A673 (cell line): ENCODE data around the gene USP10. TPM values are rescaled to one million over a fixed set of nuclear protein-coding genes. Genes with fewer than 3 reads are reported as not detected.

Experiments
- BruUV-seq: library from RNA; stranded (reverse); fragments of 400-500 nt; replicated peaks from 2 replicates; lab custom pipeline; 2021; lab: Mats Ljungman, UMichigan
- CTCF ChIA-PET: fragments of 300-600 bp; sonication (Branson Sonifier 250); formaldehyde crosslinking; loops from one replicate; lab custom pipeline; 2022; ENCODE audit warnings: antibody characterized with exemption; lab: Charles Lee
- POLR2A ChIA-PET: fragments of 300-600 bp; sonication (Branson Sonifier 250); formaldehyde crosslinking; loops from one replicate; lab custom pipeline; 2022; ENCODE audit warnings: antibody characterized with exemption; ENCODE audit not compliant: low non-redundant PET; lab: Charles Lee
- DNase-seq: peaks from one replicate; pipeline ENCODE4 v3.0.0-alpha.2; 2015; ENCODE audit warnings: low spot score
- H3K27ac ChIP-seq: fragments of 200-600 bp; sonication (generic); 2 replicates; pipeline ENCODE4 v1.5.1; 2016; ENCODE audit warnings: mixed run types, low read depth, mild to moderate bottlenecking, mixed read lengths, antibody characterized with exemption, low read length; ENCODE audit not compliant: poor library complexity, severe bottlenecking
- H3K27me3 ChIP-seq: fragments of 200-600 bp; sonication (generic); replicated peaks from 2 replicates; pipeline ENCODE4 v1.6.1; 2017; ENCODE audit warnings: mixed run types, low read depth, mild to moderate bottlenecking, mixed read lengths, antibody characterized with exemption, low read length; ENCODE audit not compliant: insufficient read depth, poor library complexity
- H3K36me3 ChIP-seq: fragments of 200-600 bp; sonication (generic); 2 replicates; pipeline ENCODE4 v1.6.1; 2016; ENCODE audit warnings: mixed run types, mild to moderate bottlenecking, mixed read lengths, antibody characterized with exemption, low read length; ENCODE audit not compliant: insufficient read depth, poor library complexity, severe bottlenecking
- H3K4me1 ChIP-seq: fragments of 200-600 bp; sonication (generic); 2 replicates; pipeline ENCODE4 v1.6.1; 2017; ENCODE audit warnings: mixed run types, mild to moderate bottlenecking, mixed read lengths, antibody characterized with exemption, low read length; ENCODE audit not compliant: insufficient read depth, poor library complexity, severe bottlenecking
- H3K4me3 ChIP-seq: fragments of 200-600 bp; sonication (generic); 2 replicates; pipeline ENCODE4 v1.5.1; 2016; ENCODE audit warnings: low read depth, mixed run types, mild to moderate bottlenecking, mixed read lengths, low read length; ENCODE audit not compliant: poor library complexity, severe bottlenecking
- H3K9me3 ChIP-seq: fragments of 200-600 bp; sonication (generic); 2 replicates; pipeline ENCODE4 v1.6.1; 2016; ENCODE audit warnings: mixed run types, low read depth, mild to moderate bottlenecking, mixed read lengths, antibody characterized with exemption, low read length; ENCODE audit not compliant: poor library complexity, severe bottlenecking
- EZH2 ChIP-seq: fragments of 200-600 bp; sonication (generic); IDR thresholded peaks from 2 replicates; pipeline ENCODE4 v1.6.1; 2017; ENCODE audit warnings: borderline replicate concordance, low read depth, mild to moderate bottlenecking, mixed read lengths, antibody characterized with exemption, low read length; ENCODE audit not compliant: poor library complexity, severe bottlenecking
- intact Hi-C: fragments of 100-400 bp; cut with micrococcal nuclease; formaldehyde crosslinking; loops from one replicate; pipeline ENCODE4 v1.10.0; 2022; ENCODE audit not compliant: unreplicated experiment
- total RNA-seq: library from RNA; stranded (reverse); gene quantifications from 2 replicates; pipeline ENCODE4 v1.2.3, GENCODE V29; 2021
- TF ChIP-seq, protein P1 (sequence below): fragments of 300-800, 200-600 bp; sonication (generic); conservative IDR thresholded peaks from 2 replicates; pipeline ENCODE4 v1.5.1; 2017; ENCODE audit warnings: low read depth, mild to moderate bottlenecking, antibody characterized with exemption, low read length, moderate library complexity, mixed read lengths

USP10 gene
- total RNA-seq, 1 experiment from 2014 or later = 171 TPM

DNA sequence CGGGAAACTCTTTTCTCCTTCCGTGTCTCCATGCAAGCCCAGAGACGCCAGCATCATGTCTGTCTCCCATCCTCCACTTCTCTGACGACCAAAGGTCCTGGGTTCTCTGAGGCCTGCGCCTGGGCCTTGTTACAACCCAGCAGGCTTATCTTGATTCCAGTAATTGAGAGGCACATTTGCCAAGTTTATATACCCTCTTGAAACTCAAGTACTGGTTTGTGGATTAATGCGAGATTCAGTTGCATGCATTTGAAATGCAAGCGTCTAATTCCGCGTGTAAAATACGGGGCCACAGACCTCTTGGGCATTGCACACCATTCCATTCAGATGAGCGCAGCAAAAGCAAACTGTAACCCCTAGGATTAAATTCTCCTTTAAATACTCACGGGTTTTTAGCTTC lies 91.3 kb downstream of the USP10 start:
- H3K36me3 ChIP-seq = no peaks in the 10 kb centered on the region
- H3K4me3 ChIP-seq = no peak overlapping the region
- no peak for DNase-seq
- POLR2A ChIA-PET = no interaction called here
- H3K27ac ChIP-seq = no peak overlapping the region
- TF ChIP-seq, protein P1, sequence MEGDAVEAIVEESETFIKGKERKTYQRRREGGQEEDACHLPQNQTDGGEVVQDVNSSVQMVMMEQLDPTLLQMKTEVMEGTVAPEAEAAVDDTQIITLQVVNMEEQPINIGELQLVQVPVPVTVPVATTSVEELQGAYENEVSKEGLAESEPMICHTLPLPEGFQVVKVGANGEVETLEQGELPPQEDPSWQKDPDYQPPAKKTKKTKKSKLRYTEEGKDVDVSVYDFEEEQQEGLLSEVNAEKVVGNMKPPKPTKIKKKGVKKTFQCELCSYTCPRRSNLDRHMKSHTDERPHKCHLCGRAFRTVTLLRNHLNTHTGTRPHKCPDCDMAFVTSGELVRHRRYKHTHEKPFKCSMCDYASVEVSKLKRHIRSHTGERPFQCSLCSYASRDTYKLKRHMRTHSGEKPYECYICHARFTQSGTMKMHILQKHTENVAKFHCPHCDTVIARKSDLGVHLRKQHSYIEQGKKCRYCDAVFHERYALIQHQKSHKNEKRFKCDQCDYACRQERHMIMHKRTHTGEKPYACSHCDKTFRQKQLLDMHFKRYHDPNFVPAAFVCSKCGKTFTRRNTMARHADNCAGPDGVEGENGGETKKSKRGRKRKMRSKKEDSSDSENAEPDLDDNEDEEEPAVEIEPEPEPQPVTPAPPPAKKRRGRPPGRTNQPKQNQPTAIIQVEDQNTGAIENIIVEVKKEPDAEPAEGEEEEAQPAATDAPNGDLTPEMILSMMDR = no peak
- no peak for TF ChIP-seq EZH2
- CTCF ChIA-PET = no interaction called here
- peaks cover 3% of the 10 kb centered on the region for H3K4me1 ChIP-seq
- no peaks in the 10 kb centered on the region for H3K27me3 ChIP-seq
- intact Hi-C loops = no loop called here
- H3K9me3 ChIP-seq = no peaks in the 10 kb centered on the region
- BruUV-seq = no TSS peak

DNA sequence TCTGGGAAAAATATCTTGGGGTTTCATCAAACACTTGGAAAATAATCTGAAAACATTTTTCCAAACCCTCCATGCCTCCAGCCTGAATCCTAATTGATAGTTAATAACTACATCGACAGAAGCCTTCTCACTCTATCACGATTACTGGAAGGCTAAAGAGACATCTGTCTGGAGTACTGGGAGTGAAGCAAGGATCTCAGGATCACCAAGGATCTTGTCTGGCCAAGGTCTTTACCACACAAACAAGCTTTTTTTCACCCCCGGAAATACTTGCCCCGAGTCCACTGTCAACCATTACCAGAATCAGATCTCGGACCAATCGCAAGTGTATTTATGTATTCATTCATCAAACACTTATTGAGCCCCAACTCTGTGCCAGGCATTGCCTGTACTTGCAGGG lies 91.7 kb downstream of the USP10 start:
- POLR2A ChIA-PET = no interaction called here

DNA sequence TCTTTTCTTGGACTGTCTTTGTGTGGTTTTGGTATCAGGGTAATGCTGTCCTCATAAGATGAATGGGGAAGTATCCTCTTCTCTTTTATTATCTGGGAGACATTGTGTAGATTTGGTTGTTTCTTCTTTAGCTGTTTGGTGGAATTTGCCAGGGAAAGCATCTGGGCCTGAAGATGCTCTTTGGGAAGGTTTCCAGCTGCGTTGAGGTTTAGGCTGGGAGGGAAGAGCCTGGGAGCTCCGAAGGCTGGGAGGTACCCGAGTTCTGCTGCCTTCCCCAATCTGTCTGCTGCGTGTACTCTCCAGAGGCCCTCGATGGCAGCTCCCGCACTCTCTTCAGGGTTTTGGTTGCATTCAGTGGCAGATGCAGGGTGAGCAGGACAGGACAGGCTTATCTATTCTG lies 94.4 kb downstream of the USP10 start:
- Histone ChIP-seq H3K4me1 (no peaks in the 10 kb centered on the region), H3K4me3 (no peak overlapping the region), H3K9me3 (no peaks in the 10 kb centered on the region), H3K27me3 (no peaks in the 10 kb centered on the region), H3K27ac (no peak overlapping the region), H3K36me3 (no peaks in the 10 kb centered on the region)
- no TSS peak for BruUV-seq
- no peak for DNase-seq
- ChIA-PET CTCF (no interaction called here), POLR2A (no interaction called here)
- intact Hi-C loops = no loop called here
- TF ChIP-seq EZH2 = no peak
- TF ChIP-seq, protein P1 = no peak

More for the DNA sequence above, 91.7 kb downstream of the USP10 start:
- intact Hi-C loops = no loop called here
- H3K4me1 ChIP-seq = no peaks in the 10 kb centered on the region
- no peak overlapping the region for H3K4me3 ChIP-seq
- TF ChIP-seq, protein P1 = no peak
- no peak for TF ChIP-seq EZH2
- no TSS peak for BruUV-seq
- H3K9me3 ChIP-seq = no peaks in the 10 kb centered on the region
- CTCF ChIA-PET = no interaction called here
- DNase-seq = no peak
- H3K36me3 ChIP-seq = no peaks in the 10 kb centered on the region
- H3K27me3 ChIP-seq = no peaks in the 10 kb centered on the region
- H3K27ac ChIP-seq = no peak overlapping the region
